K562 (cell line): ENCODE data around the gene ACADSB. TPM values are rescaled to one million over a fixed set of nuclear protein-coding genes. Genes with fewer than 3 reads are reported as not detected.

Source experiments
- ATAC-seq: fragments of 200-7000 bp; cut with Tn5 transposase; 3 replicates; pipeline ENCODE4 v1.9.1; 2020; ENCODE audit warnings: moderate library complexity
- BruUV-seq: library from RNA; stranded (reverse); fragments of 400-500 nt; replicated peaks from 2 replicates; lab custom pipeline; 2021; lab: Mats Ljungman, UMichigan
- CTCF ChIA-PET: fragments of 300-600 bp; formaldehyde crosslinking; extraction: SDS; loops from one replicate; lab custom pipeline; 2021; ENCODE audit warnings: low intra/inter-chr PET ratio; lab: Yijun Ruan, JAX
- POLR2A ChIA-PET: fragments of 300-600, 350-650 bp; sonication (Branson Sonifier 250); formaldehyde crosslinking; extraction: SDS; loops from one replicate; lab custom pipeline; 2021; ENCODE audit warnings: antibody characterized with exemption, inconsistent platforms; lab: Yijun Ruan, JAX
- DNase-seq, 4 experiments: peaks; one replicate each; pipeline versions ENCODE4 v3.0.0 to v3.0.0-alpha.2; 2011 to 2018; ENCODE audit warnings: low spot score in 3 of 4, mixed read lengths in 3 of 4; ENCODE audit errors: extremely low read depth in 1 of 4
- FAIRE-seq: peaks from 2 replicates; lab custom pipeline; 2011; peaks lifted over from hg19 to GRCh38; lab: Jason Lieb, UNC
- H2AFZ ChIP-seq: 2 replicates; pipeline ENCODE4 v1.6.0; 2011; ENCODE audit warnings: low read depth, low read length, control low read depth, inconsistent platforms
- H3K27ac ChIP-seq: fragments of 200-600 bp; 3 replicates; pipeline ENCODE4 v1.8.0; 2011; ENCODE audit warnings: low read depth, mild to moderate bottlenecking, control low read depth, inconsistent platforms, low read length, moderate library complexity, mixed read lengths; ENCODE audit errors: extremely low read depth
- H3K27me3 ChIP-seq, 2 experiments: fragments of 300-600 bp in 1 of 2; 2 replicates in 1 of 2; 3 replicates in 1 of 2; pipeline versions ENCODE4 v1.6.0 to v1.8.0; 2011; ENCODE audit warnings: inconsistent platforms in 2 of 2, low read length in 2 of 2, mild to moderate bottlenecking in 1 of 2, mixed read lengths in 1 of 2, moderate library complexity in 1 of 2; ENCODE audit not compliant: control insufficient read depth in 2 of 2, insufficient read depth in 2 of 2
- H3K36me3 ChIP-seq: fragments of 300-600 bp; 3 replicates; pipeline ENCODE4 v1.8.0; 2011; ENCODE audit warnings: mild to moderate bottlenecking, low read length, inconsistent platforms; ENCODE audit not compliant: control insufficient read depth, insufficient read depth
- H3K4me1 ChIP-seq, 2 experiments: fragments of 200-600 bp in 1 of 2; replicated peaks in 1 of 2; 2 replicates in 1 of 2; 3 replicates in 1 of 2; pipeline versions ENCODE4 v1.5.1 to v1.8.0; 2011; ENCODE audit warnings: inconsistent platforms in 2 of 2, low read length in 2 of 2, mild to moderate bottlenecking in 1 of 2, mixed read lengths in 1 of 2, moderate library complexity in 1 of 2; ENCODE audit not compliant: control insufficient read depth in 2 of 2, insufficient read depth in 2 of 2
- H3K4me2 ChIP-seq: 2 replicates; pipeline ENCODE4 v1.6.1; 2011; ENCODE audit warnings: low read length, control low read depth, inconsistent platforms, mixed read lengths; ENCODE audit not compliant: insufficient read depth
- H3K4me3 ChIP-seq: fragments of 200-600 bp; sonication (generic), shearing (Covaris generic); 2 replicates; pipeline ENCODE4 v1.5.1; 2016; ENCODE audit warnings: control low read depth, inconsistent platforms
- H3K79me2 ChIP-seq: fragments of 200-600 bp; 3 replicates; pipeline ENCODE4 v1.8.0; 2011; ENCODE audit warnings: low read length, inconsistent platforms; ENCODE audit not compliant: control insufficient read depth, insufficient read depth
- H3K9ac ChIP-seq, 2 experiments: 2 replicates each; pipeline versions ENCODE4 v1.6.0 to v1.6.1; 2011; ENCODE audit warnings: low read depth in 2 of 2, low read length in 2 of 2, control low read depth in 1 of 2, inconsistent platforms in 1 of 2, mild to moderate bottlenecking in 1 of 2, mixed read lengths in 1 of 2; ENCODE audit not compliant: insufficient read depth in 1 of 2
- H3K9me1 ChIP-seq: one replicate; pipeline ENCODE4 v1.6.0; 2011; ENCODE audit warnings: inconsistent platforms, mild to moderate bottlenecking, low read length, moderate library complexity; ENCODE audit not compliant: control insufficient read depth, insufficient read depth
- H3K9me3 ChIP-seq: replicated peaks from 2 replicates; pipeline ENCODE4 v1.5.1; 2011; ENCODE audit warnings: low read depth, low read length, inconsistent platforms; ENCODE audit not compliant: control insufficient read depth, insufficient read depth
- H4K20me1 ChIP-seq: replicated peaks from 2 replicates; pipeline ENCODE4 v1.6.1; 2011; ENCODE audit warnings: low read length, inconsistent platforms, mixed read lengths; ENCODE audit not compliant: control insufficient read depth, insufficient read depth
- CSDE1 ChIP-seq, 2 experiments: fragments of 450-650 bp; IDR thresholded peaks; 2 replicates each; pipeline ENCODE4 v1.6.1; 2016; ENCODE audit warnings: mild to moderate bottlenecking in 1 of 2
- HDAC6 ChIP-seq: IDR thresholded peaks from 2 replicates; pipeline ENCODE4 v1.6.1; 2012; ENCODE audit warnings: low read depth, mild to moderate bottlenecking, control low read depth, inconsistent platforms, low read length, moderate library complexity
- NCOA4 ChIP-seq: fragments of 450-650 bp; IDR thresholded peaks from 2 replicates; pipeline ENCODE4 v1.6.1; 2018; ENCODE audit warnings: mild to moderate bottlenecking; ENCODE audit not compliant: partially characterized antibody
- NR3C1 ChIP-seq: sonication (generic); formaldehyde crosslinking; IDR thresholded peaks from 2 replicates; pipeline ENCODE4 v1.8.1; 2022; ENCODE audit warnings: missing genetic modification reagents
- RB1 ChIP-seq: fragments of 450-650 bp; IDR thresholded peaks from 2 replicates; pipeline ENCODE4 v1.6.1; 2017; ENCODE audit warnings: low read depth, mild to moderate bottlenecking
- RBM15 ChIP-seq: fragments of 200-400 bp; formaldehyde crosslinking; IDR thresholded peaks from 2 replicates; pipeline ENCODE4 v1.6.1; 2018; ENCODE audit warnings: mild to moderate bottlenecking, low read length, moderate library complexity; ENCODE audit not compliant: insufficient read depth
- ZNF263 ChIP-seq: sonication (generic); formaldehyde crosslinking; IDR thresholded peaks from 2 replicates; pipeline ENCODE4 v1.8.0; 2022; ENCODE audit warnings: mild to moderate bottlenecking, missing genetic modification reagents, borderline replicate concordance
- WGBS: fragments of 100-300 bp; shearing (Covaris generic); methylation state at CpG from one replicate; pipeline ENCODE4 v1.1.6; 2016; ENCODE audit warnings: low coverage, mixed read lengths; ENCODE audit not compliant: insufficient coverage; ENCODE audit errors: missing lambda C conversion rate; 5-methylcytosine and 5-hydroxymethylcytosine counted together
- in situ Hi-C: fragments of 300-500 bp; cut with MboI; formaldehyde crosslinking; loops from 4 replicates; pipeline ENCODE4 v1.15.0; 2018; ENCODE audit warnings: inconsistent platforms, mixed read lengths
- intact Hi-C: fragments of 100-400 bp; cut with micrococcal nuclease; formaldehyde crosslinking; loops from 2 replicates; pipeline ENCODE4 v1.14.2; 2022
- polyA plus RNA-seq, 8 experiments: library from polyadenylated mRNA; depleted of rRNA in 4 of 8; stranded (reverse) in 5 of 8; unstranded in 3 of 8; fragments of >200 nt; fragmentation: Nextera tagmentation in 2 of 8; fragmentation: Illumina TruSeq in 1 of 8; extraction: Ambion mirVana in 2 of 8; extraction: Trizol in 1 of 8; gene quantifications; 2 replicates each; pipeline versions ENCODE4 v1.2.1 to v1.2.3, GENCODE V29; 2011 to 2014; ENCODE audit warnings: inconsistent platforms in 1 of 8, missing spikeins in 1 of 8
- total RNA-seq, 7 experiments: library from RNA; depleted of rRNA in 6 of 7; stranded (reverse); fragments of >200 nt in 6 of 7; fragmentation: Illumina TruSeq in 2 of 7; extraction: Trizol in 2 of 7; gene quantifications; 2 replicates each; pipeline versions ENCODE4 v1.2.1 to v1.2.3, GENCODE V29; 2011 to 2021; ENCODE audit warnings: low replicate concordance in 1 of 7
- TF ChIP-seq, protein P1 (sequence below): sonication (generic); formaldehyde crosslinking; IDR thresholded peaks from 2 replicates; pipeline ENCODE4 v1.8.1; 2023; ENCODE audit warnings: missing genetic modification reagents, mild to moderate bottlenecking, borderline replicate concordance

ACADSB gene
- total and polyA plus RNA-seq, 9 of the 15 experiments (the other 6 are each of a cell fraction or from before 2014, with no cell fraction given): 2.9 to 9.1 (median 5.8) TPM

DNA sequence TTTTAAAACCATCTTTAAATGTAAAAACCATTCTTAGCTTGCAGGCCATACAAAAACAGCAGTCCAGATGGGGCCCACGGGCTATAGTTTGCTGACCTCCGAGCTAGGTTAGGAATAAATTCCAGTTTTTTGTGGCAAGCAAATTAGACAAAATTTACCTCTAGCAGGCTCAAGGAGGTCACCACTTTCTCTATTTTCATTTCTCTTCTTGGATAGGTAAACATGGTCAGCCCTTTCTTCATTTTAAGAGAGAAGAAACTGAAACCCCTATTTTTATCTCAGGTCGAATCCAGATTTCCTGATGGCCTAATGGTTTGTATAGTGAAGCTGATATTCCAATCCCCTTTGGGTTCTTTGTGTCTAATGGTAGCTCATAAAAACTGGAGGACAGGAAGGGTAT, 10.9 kb upstream of the ACADSB start:
- peaks cover 52% of the 10 kb centered on the region for H3K36me3 ChIP-seq
- no peak overlapping the region for H3K4me2 ChIP-seq
- peaks cover 0 to 3% of the 10 kb centered on the region in 2 experiments; a peak in 2 of 5 replicates for H3K4me1 ChIP-seq
- POLR2A ChIA-PET: interaction anchor here (0.9 to 1.0 kb wide), 2 partner anchors 10 to 15 kb away, joined by 5 to 6 read pairs; no protein-coding TSS in a partner anchor
- in situ Hi-C loops: no loop called here
- CTCF ChIA-PET: no interaction called here
- intact Hi-C loops: no loop called here
- no peaks in the 10 kb centered on the region for H3K9me1 ChIP-seq
- no TSS peak for BruUV-seq
- H2AFZ ChIP-seq: no peak overlapping the region
- DNase-seq (no peak), FAIRE-seq (no peak)
- no peak overlapping the region for H3K4me3 ChIP-seq
- WGBS: 90% methylated on average over 3 of the region's 3 CpGs
- no peaks in the 10 kb centered on the region for H4K20me1 ChIP-seq
- H3K9me3 ChIP-seq: no peaks in the 10 kb centered on the region
- peaks cover 33% of the 10 kb centered on the region for H3K79me2 ChIP-seq
- no peak overlapping the region for H3K27ac ChIP-seq
- no peaks in the 10 kb centered on the region for H3K27me3 ChIP-seq
- H3K9ac ChIP-seq: no peak overlapping the region
- TF ChIP-seq CSDE1 (IDR thresholded peaks at IDR 0.05) (no peak), ZNF263 (CRISPR knock-in tag) (no peak), HDAC6 (no peak), NR3C1 (CRISPR knock-in tag) (no peak), NCOA4 (no peak), RBM15 (no peak), RB1 (no peak)
- TF ChIP-seq, protein P1, sequence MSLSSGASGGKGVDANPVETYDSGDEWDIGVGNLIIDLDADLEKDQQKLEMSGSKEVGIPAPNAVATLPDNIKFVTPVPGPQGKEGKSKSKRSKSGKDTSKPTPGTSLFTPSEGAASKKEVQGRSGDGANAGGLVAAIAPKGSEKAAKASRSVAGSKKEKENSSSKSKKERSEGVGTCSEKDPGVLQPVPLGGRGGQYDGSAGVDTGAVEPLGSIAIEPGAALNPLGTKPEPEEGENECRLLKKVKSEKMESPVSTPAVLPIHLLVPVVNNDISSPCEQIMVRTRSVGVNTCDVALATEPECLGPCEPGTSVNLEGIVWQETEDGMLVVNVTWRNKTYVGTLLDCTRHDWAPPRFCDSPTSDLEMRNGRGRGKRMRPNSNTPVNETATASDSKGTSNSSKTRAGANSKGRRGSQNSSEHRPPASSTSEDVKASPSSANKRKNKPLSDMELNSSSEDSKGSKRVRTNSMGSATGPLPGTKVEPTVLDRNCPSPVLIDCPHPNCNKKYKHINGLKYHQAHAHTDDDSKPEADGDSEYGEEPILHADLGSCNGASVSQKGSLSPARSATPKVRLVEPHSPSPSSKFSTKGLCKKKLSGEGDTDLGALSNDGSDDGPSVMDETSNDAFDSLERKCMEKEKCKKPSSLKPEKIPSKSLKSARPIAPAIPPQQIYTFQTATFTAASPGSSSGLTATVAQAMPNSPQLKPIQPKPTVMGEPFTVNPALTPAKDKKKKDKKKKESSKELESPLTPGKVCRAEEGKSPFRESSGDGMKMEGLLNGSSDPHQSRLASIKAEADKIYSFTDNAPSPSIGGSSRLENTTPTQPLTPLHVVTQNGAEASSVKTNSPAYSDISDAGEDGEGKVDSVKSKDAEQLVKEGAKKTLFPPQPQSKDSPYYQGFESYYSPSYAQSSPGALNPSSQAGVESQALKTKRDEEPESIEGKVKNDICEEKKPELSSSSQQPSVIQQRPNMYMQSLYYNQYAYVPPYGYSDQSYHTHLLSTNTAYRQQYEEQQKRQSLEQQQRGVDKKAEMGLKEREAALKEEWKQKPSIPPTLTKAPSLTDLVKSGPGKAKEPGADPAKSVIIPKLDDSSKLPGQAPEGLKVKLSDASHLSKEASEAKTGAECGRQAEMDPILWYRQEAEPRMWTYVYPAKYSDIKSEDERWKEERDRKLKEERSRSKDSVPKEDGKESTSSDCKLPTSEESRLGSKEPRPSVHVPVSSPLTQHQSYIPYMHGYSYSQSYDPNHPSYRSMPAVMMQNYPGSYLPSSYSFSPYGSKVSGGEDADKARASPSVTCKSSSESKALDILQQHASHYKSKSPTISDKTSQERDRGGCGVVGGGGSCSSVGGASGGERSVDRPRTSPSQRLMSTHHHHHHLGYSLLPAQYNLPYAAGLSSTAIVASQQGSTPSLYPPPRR (CRISPR knock-in tag): no peak
- TF ChIP-seq, all 486 proteins: peak for 0
- ATAC-seq: no peak
